ENCODE data around the gene SLC5A6.

Gene SLC5A6

DNA sequence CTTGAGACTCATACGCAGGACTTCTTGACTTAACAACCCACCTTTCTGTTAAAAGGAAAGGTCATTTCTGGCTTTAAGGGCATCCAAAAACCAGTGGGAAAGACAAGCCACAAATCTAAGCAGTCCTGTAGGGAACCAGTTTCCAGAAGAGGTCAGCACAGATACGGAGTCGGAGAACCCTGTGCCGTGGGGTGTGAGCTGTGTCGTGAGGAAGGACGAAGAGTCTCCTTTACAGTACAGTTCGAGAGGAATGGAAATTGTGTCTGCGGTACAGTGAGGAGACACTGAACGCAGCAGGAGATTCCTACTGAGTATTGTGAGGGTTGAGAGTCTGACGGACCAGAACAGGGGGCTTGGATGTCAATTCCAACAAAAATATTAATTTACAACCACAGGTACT lies 33.0 kb upstream of the SLC5A6 start:
- DNase-seq (ENCODE audit: low read depth): no peak
- H3K4me3 ChIP-seq (ENCODE audit: low read depth, low read length): no peak overlapping the region
- TF ChIP-seq POLR2A (IDR thresholded peaks at IDR 0.05; ENCODE audit: extremely low read depth, insufficient read length) (no peak), MYC (IDR thresholded peaks at IDR 0.05; ENCODE audit: low read depth, low read length) (no peak)
- TF ChIP-seq, protein P1, sequence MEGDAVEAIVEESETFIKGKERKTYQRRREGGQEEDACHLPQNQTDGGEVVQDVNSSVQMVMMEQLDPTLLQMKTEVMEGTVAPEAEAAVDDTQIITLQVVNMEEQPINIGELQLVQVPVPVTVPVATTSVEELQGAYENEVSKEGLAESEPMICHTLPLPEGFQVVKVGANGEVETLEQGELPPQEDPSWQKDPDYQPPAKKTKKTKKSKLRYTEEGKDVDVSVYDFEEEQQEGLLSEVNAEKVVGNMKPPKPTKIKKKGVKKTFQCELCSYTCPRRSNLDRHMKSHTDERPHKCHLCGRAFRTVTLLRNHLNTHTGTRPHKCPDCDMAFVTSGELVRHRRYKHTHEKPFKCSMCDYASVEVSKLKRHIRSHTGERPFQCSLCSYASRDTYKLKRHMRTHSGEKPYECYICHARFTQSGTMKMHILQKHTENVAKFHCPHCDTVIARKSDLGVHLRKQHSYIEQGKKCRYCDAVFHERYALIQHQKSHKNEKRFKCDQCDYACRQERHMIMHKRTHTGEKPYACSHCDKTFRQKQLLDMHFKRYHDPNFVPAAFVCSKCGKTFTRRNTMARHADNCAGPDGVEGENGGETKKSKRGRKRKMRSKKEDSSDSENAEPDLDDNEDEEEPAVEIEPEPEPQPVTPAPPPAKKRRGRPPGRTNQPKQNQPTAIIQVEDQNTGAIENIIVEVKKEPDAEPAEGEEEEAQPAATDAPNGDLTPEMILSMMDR (IDR thresholded peaks at IDR 0.05; ENCODE audit: low read depth, low read length): no peak
- TF ChIP-seq, protein P2, sequence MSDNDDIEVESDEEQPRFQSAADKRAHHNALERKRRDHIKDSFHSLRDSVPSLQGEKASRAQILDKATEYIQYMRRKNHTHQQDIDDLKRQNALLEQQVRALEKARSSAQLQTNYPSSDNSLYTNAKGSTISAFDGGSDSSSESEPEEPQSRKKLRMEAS (IDR thresholded peaks at IDR 0.05; ENCODE audit: low read depth, low read length): no peak

DNA sequence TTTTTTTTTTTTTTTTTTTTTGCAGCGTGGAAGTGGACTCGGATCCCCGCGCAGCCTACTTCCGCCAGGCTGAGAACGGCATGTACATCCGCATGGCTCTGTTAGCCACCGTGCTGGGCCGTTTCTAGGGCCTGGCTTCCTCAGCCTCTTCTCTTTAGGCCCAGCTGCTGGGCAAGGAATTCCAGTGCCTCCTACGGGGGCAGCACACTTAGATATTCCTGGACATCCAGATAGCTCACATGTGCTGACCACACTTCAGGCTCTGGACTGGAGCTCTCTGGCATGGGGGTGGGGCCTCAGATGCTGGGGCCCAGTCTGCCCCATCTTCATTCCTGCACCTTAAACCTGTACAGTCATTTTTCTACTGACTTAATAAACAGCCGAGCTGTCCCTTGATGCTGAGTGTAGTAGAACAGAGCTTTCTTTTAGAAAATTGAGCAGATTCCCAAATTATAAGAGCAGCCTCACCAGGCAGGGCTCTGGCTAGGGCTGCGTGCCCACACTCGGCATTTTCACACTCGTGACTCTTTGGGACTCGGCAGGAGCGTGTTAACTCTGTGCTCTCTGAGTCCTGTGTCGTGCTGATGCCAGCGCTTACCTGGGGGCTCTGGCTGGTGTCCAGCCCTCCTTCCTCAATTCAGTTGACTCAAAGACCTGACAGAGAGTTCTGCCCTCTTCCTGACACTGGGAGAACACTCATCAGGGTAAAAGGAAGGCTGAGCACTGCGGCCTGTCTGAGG lies 31.5 kb upstream of the SLC5A6 start:
- TF ChIP-seq, protein P2 (IDR thresholded peaks at IDR 0.05; ENCODE audit: low read depth, low read length): no peak
- TF ChIP-seq, protein P1 (IDR thresholded peaks at IDR 0.05; ENCODE audit: low read depth, low read length): no peak
- TF ChIP-seq POLR2A (IDR thresholded peaks at IDR 0.05; ENCODE audit: extremely low read depth, insufficient read length): no peak
- no peak overlapping the region for H3K4me3 ChIP-seq (ENCODE audit: low read depth, low read length)
- no peak for DNase-seq (ENCODE audit: low read depth)

DNA sequence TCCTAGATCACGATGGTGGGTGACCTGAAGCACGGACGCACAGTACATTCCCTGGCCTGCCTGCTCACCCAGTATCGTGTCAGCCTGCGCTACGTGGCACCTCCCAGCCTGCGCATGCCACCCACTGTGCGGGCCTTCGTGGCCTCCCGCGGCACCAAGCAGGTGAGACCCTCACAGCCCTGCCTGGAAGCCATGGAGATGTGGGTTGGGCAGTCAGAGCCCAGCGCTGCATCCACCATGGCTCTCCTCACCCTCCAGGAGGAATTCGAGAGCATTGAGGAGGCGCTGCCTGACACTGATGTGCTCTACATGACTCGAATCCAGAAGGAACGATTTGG lies 30.5 kb upstream of the SLC5A6 start:
- TF ChIP-seq POLR2A (IDR thresholded peaks at IDR 0.05; ENCODE audit: extremely low read depth, insufficient read length) (no peak), MYC (IDR thresholded peaks at IDR 0.05; ENCODE audit: low read depth, low read length) (no peak)
- TF ChIP-seq, protein P1 (IDR thresholded peaks at IDR 0.05; ENCODE audit: low read depth, low read length): no peak
- TF ChIP-seq, protein P2 (IDR thresholded peaks at IDR 0.05; ENCODE audit: low read depth, low read length): no peak
- no peak for DNase-seq (ENCODE audit: low read depth)
- no peak overlapping the region for H3K4me3 ChIP-seq (ENCODE audit: low read depth, low read length)

DNA sequence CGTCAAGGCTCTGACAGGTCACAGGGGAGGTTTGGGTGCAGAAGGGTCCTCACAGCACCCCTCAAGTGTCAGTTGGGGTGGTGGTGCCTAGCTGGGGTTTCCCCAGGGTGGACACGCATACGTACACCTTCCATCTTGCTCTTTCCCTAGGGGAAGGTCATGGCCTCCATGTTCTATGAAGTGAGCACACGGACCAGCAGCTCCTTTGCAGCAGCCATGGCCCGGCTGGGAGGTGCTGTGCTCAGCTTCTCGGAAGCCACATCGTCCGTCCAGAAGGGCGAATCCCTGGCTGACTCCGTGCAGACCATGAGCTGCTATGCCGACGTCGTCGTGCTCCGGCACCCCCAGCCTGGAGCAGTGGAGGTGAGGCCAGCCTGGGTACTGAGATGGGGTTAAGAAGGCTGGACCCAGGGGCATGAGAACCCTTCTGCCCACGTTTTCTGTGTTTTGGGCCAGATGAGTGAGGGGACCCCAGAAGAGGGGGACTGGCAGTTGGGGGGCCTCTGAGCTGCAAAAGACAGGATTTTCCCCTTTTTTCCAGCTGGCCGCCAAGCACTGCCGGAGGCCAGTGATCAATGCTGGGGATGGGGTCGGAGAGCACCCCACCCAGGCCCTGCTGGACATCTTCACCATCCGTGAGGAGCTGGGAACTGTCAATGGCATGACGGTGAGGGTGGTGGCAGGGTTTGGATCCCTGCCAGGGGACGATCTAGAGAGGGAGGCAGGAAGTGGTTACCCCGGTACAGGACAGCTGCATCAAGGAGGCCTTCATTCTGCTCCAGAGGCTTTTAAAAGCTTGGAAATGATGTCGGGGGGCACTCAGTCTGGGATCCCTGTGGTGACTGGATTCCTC lies 29.9 kb upstream of the SLC5A6 start:
- TF ChIP-seq, protein P1 (IDR thresholded peaks at IDR 0.05; ENCODE audit: low read depth, low read length): no peak
- TF ChIP-seq, protein P2 (IDR thresholded peaks at IDR 0.05; ENCODE audit: low read depth, low read length): no peak
- TF ChIP-seq POLR2A (IDR thresholded peaks at IDR 0.05; ENCODE audit: extremely low read depth, insufficient read length): no peak
- no peak for TF ChIP-seq MYC (IDR thresholded peaks at IDR 0.05; ENCODE audit: low read depth, low read length)
- no peak overlapping the region for H3K4me3 ChIP-seq (ENCODE audit: low read depth, low read length)
- DNase-seq (ENCODE audit: low read depth): no peak

DNA sequence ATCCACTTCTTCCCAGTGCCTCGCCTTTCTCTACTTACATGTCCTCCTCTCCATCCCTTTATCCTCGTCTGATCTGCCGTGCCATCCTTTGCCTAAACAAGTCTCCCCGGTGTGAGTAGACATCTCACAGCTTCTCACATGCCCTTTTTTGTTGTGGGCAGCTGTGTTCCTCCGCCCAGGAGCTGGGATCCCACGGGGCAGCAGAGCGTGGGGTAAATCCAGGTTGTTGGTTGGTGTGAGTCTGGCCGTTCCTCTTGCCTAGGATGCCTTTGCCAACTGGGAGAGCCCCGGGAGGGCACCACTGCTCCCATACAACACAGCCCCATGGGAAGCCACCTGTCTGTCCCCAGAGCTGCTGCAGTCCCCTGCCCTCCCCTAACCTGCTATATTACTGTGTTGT lies 28.3 kb upstream of the SLC5A6 start:
- no peak for DNase-seq (ENCODE audit: low read depth)
- no peak overlapping the region for H3K4me3 ChIP-seq (ENCODE audit: low read depth, low read length)
- TF ChIP-seq MYC (IDR thresholded peaks at IDR 0.05; ENCODE audit: low read depth, low read length) (no peak), POLR2A (IDR thresholded peaks at IDR 0.05; ENCODE audit: extremely low read depth, insufficient read length) (no peak)
- TF ChIP-seq, protein P1 (IDR thresholded peaks at IDR 0.05; ENCODE audit: low read depth, low read length): no peak
- TF ChIP-seq, protein P2 (IDR thresholded peaks at IDR 0.05; ENCODE audit: low read depth, low read length): no peak

All from NB4 (cell line).